Ovary (tissue), 3 donors: ENCODE results near the gene ILF3.
"Not testable (repeated sequence)": the region's sequence is repeated elsewhere in the genome, so short reads cannot be mapped to it uniquely, and the experiment has no call there.

Experiments used
- CTCF ChIP-seq, 3 donors: fragments of 450-650 bp in 2 of 3; fragments of 200-600 bp in 1 of 3; IDR thresholded peaks; one replicate each; pipeline versions ENCODE4 v1.5.1 to v1.8.0; 2016 to 2022; ENCODE audit warnings: antibody characterized with exemption in 3 of 3, mild to moderate bottlenecking in 1 of 3
- EP300 ChIP-seq: sonication (generic); formaldehyde crosslinking; IDR thresholded peaks from one replicate; pipeline ENCODE4 v1.6.1; 2017; ENCODE audit warnings: antibody characterized with exemption
- POLR2A ChIP-seq: fragments of 450-650 bp; IDR thresholded peaks from one replicate; pipeline ENCODE4 v1.6.1; 2017; ENCODE audit warnings: antibody characterized with exemption, mild to moderate bottlenecking, moderate library complexity
- donor health status: DM: no; HTN: no; CAD: no.

GRCh38 chr19:10663252-10663563, 9.1 kb downstream of the ILF3 start:
- not testable (repeated sequence) for TF ChIP-seq CTCF (IDR thresholded peaks at IDR 0.05); POLR2A; EP300
